ENCODE data around the gene PAPOLG.
"Not testable (repeated sequence)": the region's sequence is repeated elsewhere in the genome, so short reads cannot be mapped to it uniquely, and the experiment has no call there.

The PAPOLG gene

DNA sequence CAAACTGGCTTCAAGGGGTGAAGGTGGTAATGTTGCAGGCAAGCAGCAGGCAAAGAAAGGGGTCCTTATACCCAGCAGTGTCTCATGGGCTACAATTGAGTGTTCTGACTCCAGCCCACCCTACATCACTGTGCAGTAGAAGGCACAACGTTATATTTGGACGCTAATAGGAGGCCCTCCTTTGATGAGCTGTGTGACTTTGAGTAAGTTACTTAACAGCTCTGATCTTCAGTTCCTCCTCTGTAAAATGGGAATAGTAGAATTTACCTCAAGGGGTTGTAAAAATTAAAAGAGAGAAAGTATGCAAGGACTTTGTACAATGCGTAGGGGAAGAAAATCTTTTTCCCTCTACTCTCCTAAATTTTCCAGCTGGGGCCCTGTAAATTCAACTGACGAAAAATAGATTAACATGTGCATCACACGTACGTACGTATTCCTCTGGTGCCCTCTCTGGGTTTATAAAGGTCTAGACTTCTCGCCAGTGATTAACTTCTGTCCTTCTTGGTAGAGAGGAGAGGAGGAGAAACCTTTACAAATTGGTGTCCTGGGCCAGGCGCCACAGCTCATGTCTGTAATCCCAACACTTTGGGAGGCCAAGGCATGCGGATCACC is 67.7 kb downstream of the PAPOLG start:
- DNase-seq = no peak

DNA sequence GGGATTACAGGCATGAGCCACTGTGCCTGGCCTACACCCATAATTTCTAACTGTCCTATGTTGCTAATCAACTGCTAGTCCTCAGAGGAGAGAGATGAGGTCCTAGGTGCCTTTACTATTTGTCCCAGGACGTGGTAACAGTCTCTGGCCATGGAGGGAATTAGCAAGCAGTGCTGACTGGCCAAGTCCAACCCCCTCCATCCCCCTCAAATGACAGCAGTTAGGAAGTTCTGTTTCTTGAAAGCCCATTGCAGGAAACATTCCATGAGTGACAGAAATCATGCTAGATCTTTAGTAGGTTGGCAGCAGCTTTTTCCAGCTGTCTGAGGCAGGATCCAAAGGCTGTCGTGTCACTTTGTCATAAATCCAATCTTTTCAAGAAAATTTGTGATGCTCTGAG is 69.6 kb downstream of the PAPOLG start:
- no peak for DNase-seq

DNA sequence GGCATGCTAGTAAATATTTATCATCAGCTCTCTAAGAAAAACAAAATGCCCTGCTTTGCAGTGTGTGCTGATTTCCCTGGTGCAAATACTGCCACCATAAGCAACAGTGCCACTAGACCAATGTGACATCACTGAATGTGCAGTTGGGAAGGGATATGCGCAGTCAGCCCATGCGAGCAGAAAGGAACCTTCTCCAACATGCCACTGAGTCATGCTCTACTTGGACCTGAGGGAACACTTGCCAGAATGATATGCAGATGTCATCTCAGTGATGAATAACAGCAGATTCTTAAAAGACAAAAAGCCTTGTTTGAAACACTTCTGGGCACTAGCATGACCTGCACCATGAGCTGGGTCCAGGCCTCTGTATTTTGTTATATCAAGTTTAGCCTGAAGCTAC is 70.0 kb downstream of the PAPOLG start:
- DNase-seq = no peak

DNA sequence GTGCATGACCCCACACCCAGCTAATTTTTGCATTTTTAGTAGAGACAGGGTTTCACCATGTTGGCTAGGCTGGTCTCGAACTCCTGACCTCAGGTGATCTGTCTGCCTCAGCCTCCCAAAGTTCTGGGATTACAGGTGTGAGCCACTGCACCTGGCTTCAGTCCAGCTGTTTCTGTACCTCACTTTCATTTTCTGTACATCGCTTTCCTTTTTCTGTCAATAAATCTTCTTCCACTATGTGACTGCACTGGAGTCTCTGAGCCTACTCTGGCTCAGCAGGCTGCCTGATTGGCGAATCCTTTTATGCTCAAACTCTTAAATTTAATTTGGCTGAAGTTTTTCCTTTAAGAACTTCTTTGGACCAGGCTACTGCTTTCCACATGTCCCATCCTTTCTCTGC is 70.8 kb downstream of the PAPOLG start:
- DNase-seq = not testable (repeated sequence)

DNA sequence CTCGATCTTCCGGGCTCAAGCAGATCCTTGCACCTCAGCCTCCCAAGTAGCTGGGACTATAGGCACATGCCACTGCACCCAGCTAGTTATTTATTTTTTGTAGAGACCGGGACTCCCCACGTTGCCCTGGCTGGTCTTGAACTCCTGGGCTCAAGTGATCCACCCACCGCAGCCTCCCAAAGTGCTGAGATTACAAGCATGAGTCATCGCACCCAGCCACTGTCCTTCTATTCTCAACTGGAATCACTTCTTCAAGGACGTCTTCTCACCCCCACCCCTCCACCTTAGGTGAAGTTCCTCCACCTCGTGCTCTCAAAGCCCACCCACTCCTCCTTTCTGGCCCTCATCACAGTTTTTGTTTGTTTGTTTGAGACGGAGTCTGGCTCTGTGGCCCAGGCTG is 71.3 kb downstream of the PAPOLG start:
- no peak for DNase-seq

DNA sequence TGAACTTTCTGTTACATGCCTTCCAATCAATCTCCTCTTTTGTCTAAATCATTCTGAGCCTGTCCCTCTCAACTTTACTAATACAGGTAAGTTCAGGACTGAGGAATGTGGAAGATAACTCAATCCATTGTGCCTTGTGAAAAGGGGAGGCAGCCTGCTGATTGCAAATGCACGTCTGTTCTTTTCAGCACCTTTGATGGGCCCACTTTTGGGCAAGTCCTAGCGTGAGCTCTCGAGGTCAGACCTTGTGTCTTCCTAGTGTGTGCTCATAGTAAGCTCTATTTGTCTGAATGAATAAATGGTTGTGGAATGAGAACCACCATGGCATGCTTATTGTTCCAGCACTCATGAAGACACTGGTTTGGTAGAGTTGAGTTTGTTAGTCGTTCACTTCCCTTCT is 74.9 kb downstream of the PAPOLG start:
- no peak for DNase-seq

DNA sequence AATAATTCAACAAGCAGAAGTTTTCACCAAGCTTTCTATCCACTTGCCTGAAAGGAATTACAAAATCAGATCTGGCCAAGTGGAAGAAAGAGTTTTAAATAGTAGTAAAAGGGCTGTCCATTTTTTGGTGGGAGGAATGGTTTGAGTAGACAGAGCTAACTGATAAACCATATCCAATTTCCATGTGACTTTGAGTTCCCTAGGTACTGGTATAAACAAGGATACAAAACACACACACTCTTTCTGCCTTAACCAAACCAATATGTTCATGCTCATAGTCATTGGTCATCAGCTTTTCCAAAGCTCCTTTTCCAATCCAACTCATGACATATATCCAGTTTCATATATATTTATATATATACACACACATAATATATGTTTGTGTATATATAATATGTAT is 75.9 kb downstream of the PAPOLG start:
- DNase-seq = no peak

DNA sequence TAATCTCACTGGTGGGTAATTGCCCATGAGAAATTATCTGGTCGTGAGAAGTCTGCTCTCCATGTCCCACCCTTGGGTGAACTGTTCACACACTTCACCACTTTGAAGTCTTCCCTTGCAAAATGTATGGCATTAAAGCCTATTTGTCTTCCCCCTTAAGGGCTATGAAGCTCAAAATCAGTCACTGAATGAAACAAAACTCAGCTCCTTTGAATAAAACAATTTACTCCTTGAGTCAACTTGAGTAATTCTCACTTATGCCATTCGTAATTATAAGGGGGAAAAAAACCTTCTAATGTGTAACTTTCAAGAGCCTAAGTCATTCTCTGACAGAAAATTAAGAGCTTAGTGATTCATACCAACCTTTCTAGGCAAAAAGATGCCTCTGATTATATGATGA is 76.6 kb downstream of the PAPOLG start:
- DNase-seq = no peak

DNA sequence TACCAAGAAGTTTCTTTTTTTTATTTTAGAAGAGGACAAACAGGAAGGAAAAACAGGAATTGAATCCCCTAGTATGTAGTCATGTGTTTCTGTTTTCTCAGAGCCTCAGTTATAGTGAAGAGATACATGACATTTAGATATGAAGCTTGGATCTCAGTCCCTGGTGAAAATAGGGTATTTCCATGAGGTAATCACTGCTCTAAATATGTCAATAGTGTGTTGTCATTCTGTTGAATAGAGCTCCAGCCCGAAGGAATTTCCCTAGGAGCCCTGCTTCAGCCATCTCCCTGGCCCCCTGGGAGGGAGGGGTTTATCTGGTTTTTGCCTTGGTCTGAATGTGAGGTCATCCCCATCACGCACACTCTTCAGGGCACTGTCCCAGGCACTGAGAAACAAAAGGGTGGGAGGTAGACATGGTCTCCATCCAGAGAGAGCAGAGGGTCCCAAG is 78.2 kb downstream of the PAPOLG start:
- DNase-seq = no peak

DNA sequence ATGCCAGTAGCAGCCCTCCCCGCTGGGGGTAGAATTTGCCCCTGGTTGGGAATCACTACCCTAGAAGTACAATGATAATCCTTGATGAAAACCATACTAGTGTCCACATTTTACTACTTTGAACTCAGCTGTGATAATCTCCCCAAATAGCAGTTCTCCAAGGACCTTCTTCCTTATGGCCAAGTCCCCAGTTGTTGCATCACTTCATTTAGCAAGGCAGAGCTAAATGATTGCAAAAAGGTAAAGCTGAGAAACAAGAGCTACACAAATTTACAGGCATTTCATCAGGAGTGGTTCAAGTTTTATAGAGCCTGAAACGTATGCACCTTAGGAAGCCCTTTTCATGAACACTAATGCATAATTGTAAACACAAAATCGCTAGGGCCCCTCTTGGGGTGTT is 80.4 kb downstream of the PAPOLG start:
- DNase-seq = no peak

DNA sequence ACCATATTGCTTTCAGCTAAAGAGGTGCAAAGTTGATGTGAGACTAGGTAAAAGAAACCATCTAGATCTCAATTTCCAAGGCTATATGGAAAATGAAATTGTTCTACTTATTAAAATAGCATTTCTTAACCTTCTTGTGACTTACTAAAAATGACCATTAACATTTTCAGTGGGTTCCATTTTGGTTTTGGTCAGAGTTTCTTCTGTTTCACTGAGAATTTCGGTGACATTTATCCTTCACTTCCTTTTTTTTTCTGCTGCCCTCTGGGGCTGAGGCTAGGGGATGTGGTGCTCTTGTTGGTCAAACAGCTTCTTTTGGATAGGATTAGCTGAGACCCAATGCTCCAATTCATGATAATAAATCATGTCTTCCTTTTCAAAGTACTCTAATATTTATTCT is 81.1 kb downstream of the PAPOLG start:
- DNase-seq = no peak

DNA sequence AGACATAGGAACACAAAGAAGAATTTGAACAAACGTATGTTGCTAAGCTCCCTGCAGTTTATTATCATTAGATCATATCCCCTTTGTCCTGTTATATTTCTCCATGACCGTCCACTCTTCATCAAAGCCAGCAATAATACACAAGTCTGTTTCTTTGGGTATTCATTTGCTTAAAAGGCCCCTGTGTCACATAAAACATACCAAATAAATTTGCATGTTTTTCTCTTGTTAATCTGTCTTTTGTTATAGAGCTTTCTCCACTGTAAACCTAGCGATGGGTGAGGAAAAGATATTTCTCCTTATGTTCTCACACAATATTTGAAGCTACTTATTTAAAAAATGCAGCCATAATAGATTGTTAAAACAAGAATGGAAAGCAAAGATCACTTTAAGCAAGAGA is 82.4 kb downstream of the PAPOLG start:
- no peak for DNase-seq

DNA sequence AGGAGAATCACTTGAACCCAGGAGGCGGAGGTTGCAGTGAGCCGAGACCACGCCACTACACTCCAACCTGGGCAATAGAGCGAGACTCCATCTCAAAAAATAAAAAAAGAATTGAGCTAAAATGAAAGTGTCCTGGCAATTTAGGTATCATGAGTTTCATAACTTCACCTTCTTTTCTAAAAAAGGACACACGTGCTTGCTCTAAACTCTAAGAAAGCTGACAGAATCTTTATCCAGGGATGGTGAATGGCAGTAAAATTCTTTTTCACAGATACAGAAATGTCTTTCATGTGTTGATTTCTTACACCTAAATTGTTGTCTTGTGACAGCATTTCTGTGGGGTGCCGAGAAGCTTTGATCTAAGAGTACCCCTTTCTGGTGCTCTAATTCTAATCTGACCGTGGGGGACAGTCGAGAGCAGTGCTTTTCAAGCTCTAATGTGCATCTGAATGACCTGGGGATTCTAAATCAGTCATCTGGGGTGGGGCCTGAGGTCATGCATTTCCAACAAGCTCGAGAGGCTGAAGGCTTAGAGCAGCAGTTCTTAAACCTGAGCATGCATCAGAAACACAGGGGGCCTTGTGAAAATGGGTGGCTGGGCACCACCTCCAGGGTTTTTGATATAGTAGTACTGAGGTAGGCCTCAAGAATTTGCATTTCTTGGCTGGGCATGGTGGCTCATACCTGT is 83.2 kb downstream of the PAPOLG start:
- no peak for DNase-seq

DNA sequence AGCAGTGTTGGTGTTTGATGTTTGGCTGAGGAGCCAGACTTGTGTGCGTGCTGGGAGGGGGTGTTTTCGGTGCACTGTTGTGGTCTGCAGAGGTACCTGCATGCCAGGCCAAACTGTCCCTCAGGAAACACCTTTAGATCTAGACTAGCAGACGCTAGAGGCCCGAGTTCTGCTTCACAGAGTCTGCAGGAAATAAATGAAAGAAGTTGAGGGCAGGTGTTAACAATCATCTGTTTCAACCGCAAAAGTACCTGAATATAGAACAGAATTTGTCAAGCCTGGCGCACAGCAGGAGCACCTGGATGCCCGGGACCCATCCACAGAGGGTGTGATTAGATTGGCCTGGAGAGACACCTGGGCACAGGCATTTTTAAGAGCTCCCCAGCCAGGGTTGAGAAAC is 84.8 kb downstream of the PAPOLG start:
- no peak for DNase-seq

DNA sequence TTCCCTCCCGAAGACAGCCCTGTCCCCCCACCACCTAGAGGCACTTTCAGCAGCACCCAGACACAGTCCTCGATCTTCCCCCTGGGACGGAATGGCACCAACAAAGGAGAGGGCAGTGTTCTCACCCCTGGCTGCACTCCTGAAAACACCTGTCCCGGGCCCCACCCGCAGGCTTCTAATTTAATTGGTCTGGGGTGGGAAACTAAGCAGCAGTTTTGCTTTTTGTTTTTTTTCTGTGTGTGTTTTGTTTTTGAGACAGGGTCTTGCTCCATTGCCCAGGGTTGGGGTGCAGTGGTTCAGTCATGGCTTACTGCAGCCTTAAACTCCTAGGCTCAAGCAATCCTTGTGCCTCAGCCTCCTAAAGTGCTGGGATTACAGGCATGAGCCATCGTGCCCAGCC is 86.9 kb downstream of the PAPOLG start:
- no peak for DNase-seq

DNA sequence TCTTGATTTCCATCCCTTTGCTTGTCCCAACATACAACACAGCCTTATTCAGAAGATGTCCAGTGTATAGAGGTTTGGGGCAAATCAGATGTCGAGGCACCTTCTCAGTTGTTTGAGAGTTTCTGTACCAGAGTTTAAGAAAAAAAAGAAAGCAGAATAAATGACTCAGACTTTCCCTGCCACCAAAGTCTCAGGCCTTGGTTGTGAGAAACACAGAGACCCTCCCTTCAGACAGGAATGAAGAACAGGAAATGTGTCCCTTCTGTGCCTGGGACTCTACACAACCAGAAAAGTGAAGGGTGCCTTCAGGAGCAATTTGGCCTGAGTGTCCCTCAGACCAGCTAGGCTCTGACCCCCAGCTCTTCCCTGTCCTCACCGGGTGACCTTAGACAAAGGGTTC is 88.0 kb downstream of the PAPOLG start:
- DNase-seq = no peak

DNA sequence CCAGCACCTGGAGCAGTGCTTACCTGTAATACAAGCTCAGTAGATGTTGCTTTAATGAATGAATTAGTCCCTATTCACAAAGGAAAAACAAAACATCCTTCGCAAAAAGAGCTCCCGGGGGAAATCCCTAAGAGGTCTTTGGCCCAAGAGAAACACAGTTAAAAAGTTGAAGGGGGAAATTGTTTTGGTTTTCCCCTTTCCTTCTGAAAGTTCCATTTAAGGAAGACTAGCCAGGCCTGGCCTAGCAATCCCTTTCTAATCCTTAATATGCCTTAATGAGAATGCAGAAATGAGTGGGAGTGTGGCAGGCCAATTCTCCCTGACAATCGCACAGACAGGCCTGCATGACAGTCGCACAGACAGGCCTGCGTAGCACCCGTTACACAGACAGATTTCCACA is 91.8 kb downstream of the PAPOLG start:
- no peak for DNase-seq
